Left hindlimb (tissue), 1 donor: Measurements from ENCODE around the gene PLEKHG3.

Experiments used
- DNase-seq: peaks from one replicate; pipeline ENCODE4 v3.0.0-alpha.2; 2018

The PLEKHG3 gene

GRCh38 chr14:64748995-64749714, 44.9 kb downstream of the PLEKHG3 start:
- no peak for DNase-seq

DNA sequence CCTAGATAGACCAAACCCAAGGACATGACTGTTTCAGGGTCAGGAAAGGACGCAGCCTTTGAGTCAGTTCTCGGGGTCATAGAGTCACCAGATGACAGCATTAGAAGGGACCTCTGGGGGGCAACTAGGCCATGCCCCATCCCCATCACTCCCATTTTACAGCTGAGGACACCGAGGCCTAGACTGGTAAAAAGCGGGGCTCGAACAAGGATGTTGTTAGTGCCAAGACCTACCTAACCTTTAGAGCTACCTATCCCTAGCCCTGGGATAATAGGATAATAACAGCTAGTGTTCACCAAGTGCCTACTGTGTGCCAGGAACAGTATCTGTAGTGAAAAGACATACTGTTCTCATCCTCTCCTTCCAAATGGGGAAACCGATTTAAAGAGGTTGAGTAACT, 48.7 kb downstream of the PLEKHG3 start:
- no peak for DNase-seq

DNA sequence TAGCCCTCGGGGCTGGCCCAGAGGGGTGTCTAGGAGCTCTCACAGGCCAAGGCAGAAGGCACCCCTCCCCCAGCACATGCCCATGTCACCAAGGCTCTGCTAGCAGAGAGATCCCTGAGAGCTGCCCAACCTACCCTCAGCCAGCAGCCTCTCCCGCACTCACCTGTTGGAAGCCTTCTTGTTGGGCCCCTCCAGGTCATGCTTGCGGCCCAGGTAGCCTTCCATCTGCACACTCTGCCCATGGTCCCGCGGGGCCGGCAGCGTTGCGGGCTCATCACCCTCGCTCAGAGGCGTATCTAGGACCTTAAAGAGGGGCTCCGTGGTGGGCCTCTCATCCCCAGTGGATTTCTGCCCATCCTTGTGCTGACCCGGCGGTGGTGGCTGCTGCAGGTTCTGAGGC, 49.1 kb downstream of the PLEKHG3 start:
- no peak for DNase-seq

DNA sequence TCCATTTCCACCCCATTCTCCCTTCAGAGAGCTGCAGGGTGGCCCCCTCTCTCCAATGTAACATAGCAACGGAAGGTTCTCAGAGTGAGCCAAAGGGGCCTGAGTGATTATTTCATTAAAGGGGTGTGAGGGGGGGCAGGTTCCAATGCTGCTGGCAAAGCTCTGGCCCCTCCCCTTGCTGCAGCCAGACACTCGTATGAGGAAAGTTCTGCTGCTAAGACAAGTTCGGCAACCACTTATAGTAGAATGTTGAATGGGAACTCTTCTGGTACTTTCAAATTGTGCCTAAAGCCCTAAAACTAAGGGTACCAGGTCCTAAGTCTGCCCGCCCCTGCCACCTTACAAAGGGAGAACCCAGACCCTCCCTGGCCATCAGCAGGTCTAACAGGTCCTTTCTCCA, 49.8 kb downstream of the PLEKHG3 start:
- DNase-seq: no peak

DNA sequence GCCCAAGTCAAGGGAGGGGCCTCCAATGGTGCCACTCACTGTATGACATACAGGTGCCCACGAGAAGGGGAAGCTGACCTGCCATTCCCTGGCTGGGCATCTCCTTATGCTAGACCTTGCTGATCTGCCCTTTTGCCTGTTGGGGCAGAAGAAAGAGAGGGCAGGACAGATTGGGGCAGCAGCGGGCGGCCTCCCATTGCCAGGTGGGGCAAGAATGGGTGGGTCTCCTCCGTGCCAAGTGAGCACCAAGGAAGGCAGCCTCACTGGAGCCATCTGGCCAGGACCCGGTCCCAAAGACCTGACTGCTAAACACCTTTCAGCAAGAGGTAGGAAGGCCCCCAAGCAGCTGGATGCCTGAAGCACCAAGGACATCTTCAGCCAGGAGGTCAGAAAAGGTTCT, 50.5 kb downstream of the PLEKHG3 start:
- no peak for DNase-seq

- DNase-seq: no peak
These were observed 51.6 kb downstream of the PLEKHG3 start for GRCh38 chr14:64755781-64756221.

GRCh38 chr14:64756712-64757111, 52.5 kb downstream of the PLEKHG3 start:
- DNase-seq: no peak

GRCh38 chr14:64757601-64758000, 53.4 kb downstream of the PLEKHG3 start:
- DNase-seq: no peak

GRCh38 chr14:64758025-64758521, 53.8 kb downstream of the PLEKHG3 start:
- no peak for DNase-seq

GRCh38 chr14:64758691-64759554, 54.7 kb downstream of the PLEKHG3 start:
- DNase-seq: peak; percentile 69

GRCh38 chr14:64759555-64759938, 55.3 kb downstream of the PLEKHG3 start:
- no peak for DNase-seq

GRCh38 chr14:64760146-64760755, 56.0 kb downstream of the PLEKHG3 start:
- DNase-seq: peak; percentile 50

- no peak for DNase-seq
These were observed 56.7 kb downstream of the PLEKHG3 start for GRCh38 chr14:64760916-64761315.

DNA sequence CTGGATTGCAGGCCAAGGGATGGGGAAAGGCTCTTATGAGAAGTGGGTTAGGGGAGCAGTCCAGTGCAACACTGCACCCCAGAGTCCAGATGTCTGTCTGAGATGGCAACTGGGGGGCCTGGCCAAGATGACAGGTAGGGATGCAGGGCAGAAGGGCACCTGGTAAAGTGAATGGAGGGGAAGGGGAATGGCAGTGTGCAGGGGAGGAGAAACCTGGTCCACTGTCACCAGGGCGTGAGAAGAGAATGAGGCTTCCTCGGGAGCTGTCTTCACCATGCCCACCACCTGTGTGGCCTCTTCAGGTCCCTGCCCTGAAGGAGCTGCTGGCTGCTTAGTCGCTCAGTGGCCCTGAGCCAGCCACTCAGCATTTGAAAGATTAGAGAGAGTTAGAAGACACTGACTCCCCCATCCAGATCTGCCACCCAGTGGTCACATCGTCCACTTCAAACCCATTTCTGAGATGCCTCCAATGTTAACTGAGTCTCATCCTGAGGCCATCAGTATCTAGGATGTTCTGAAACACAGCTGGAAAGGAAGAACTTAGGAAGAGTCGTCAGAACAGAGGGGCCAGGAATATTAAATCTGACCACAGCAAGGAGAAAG, 57.3 kb downstream of the PLEKHG3 start:
- no peak for DNase-seq

DNA sequence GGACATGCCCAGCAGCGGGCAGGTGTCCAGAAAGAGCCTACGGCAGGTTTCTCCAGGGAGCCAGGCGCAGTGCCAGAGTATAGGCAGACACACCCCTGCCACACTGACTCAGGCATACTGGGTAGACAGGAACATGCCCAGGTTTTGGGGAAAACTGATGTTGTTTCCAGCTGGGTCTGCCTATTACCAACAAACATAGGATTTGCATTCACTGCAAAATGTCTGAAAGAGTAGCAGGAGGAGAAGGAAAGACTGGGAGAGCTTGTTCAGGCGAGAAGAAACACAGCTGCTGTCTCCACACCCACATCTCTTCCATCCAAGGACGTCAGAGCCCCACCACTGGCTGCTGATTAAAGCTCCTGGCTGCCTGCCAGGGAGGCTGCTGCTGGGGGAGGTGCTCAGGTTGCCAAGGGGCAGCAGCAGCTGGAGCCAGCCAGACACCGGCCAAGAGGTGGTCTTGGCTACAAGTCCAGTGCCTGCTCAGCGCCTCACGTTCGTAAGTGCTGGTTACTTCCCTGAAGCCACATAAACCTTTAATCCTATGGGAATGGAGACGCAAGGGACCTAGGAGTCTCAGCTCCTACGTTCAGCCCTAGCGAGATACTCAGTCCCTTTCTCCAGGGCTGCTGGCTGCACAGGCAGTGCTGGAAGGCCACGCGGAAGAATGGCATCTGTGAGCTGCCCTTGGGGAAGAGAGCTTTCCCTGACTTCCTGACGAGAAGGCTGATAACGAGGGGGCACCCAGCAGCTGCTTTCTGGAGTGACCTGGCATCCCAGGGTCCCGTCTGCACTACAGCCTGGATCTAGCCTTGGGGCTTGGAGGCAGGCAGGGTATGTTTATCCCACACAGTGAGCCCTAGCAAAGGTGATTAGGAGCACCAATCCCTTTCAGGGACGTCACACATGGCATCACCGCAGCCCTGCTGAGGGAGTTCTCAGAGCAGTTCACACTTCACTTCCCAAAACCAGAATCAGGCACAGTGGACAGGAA, 58.1 kb downstream of the PLEKHG3 start:
- DNase-seq: peak; percentile 92

DNA sequence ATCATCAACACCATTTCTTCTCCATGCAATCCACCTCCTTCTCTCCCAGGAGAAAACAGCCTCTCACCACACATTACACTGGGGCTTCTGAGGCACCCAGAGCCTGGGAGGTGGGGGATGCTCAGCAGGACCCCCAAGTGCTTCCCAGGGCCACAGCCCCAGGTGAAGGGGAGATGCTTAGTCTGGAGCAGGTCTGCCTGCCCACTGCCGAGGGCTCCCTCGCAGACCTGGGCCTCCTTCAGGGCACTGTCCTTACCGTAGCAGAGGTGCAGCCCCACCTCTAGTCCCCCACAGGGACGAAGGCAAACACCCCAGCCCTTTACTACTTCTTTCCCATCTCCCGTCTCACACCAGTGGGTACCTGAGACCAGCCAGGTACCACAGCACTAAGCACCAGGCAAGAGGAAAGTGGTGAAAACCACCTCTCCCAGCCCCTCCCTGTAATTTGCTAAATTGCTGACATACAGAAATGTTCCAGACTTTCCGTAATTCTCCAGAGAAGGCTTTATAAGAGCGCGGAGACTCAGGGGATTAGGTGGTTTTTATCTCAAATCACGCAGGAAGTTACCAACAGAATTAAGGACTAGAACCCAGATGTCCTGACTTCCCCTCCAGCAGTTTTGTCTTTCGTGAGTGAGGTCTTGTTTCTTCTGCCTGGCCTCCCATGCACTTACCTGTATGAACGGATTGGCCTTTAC, 59.0 kb downstream of the PLEKHG3 start:
- no peak for DNase-seq

- DNase-seq: peak; percentile 45
These were observed 59.8 kb downstream of the PLEKHG3 start for GRCh38 chr14:64763801-64764621.

GRCh38 chr14:64764641-64765520, 60.7 kb downstream of the PLEKHG3 start:
- DNase-seq: peak; percentile 86

GRCh38 chr14:64765740-64766302, 61.6 kb downstream of the PLEKHG3 start:
- no peak for DNase-seq
